GM13977 (cell line): ENCODE results near the gene IL17B.

Experiments used
- DNase-seq: peaks from one replicate; pipeline ENCODE4 v3.0.0; 2012; ENCODE audit warnings: low spot score
- in situ Hi-C: fragments of 300-500 bp; cut with MboI; formaldehyde crosslinking; loops from one replicate; pipeline ENCODE4 v1.12.0; 2022; ENCODE audit warnings: low sequenced_read_pairs, low pct_unique_long_range_greater_than_20kb, mixed read lengths, inconsistent platforms; ENCODE audit not compliant: unreplicated experiment
- TF ChIP-seq, protein P1 (sequence below): IDR thresholded peaks from 2 replicates; pipeline ENCODE4 v1.5.1; 2012; ENCODE audit warnings: mild to moderate bottlenecking, control low read depth; ENCODE audit not compliant: insufficient read depth; ENCODE audit errors: extremely low read depth, missing control alignments

The IL17B gene

DNA sequence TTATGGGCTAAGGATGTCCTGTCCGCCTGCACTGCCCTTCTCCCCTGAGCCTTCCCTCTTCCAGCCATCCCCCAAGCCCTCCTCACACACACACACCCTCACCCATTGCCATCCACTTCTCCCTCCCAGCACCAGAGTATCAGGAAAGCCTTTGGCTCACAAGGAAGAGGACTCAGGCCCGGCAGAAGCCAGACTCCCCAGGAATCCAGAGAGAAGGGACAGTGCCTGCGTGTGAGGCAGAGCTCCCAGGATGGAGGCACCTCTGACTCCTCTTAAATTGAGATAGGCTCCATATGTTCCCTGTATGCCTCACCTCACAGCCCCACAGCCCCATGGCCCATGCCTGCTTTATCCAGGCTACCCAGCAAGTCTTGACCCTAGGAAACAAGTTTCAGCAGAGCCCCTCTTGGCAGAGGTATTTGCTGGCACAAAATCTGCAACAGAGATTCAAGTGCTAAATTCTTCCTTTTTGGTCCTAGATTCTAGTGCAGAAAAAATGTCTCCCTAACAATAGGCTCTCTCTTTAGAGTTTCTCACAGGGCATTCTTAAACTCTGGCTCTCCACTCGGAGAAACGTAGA is 761 bp downstream of the IL17B start:
- TF ChIP-seq, protein P1, sequence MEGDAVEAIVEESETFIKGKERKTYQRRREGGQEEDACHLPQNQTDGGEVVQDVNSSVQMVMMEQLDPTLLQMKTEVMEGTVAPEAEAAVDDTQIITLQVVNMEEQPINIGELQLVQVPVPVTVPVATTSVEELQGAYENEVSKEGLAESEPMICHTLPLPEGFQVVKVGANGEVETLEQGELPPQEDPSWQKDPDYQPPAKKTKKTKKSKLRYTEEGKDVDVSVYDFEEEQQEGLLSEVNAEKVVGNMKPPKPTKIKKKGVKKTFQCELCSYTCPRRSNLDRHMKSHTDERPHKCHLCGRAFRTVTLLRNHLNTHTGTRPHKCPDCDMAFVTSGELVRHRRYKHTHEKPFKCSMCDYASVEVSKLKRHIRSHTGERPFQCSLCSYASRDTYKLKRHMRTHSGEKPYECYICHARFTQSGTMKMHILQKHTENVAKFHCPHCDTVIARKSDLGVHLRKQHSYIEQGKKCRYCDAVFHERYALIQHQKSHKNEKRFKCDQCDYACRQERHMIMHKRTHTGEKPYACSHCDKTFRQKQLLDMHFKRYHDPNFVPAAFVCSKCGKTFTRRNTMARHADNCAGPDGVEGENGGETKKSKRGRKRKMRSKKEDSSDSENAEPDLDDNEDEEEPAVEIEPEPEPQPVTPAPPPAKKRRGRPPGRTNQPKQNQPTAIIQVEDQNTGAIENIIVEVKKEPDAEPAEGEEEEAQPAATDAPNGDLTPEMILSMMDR: no peak
- DNase-seq: no peak
- in situ Hi-C loops: loop anchor here (10.0 kb wide), 1 partner anchor 186 kb away; no protein-coding TSS in a partner anchor

DNA sequence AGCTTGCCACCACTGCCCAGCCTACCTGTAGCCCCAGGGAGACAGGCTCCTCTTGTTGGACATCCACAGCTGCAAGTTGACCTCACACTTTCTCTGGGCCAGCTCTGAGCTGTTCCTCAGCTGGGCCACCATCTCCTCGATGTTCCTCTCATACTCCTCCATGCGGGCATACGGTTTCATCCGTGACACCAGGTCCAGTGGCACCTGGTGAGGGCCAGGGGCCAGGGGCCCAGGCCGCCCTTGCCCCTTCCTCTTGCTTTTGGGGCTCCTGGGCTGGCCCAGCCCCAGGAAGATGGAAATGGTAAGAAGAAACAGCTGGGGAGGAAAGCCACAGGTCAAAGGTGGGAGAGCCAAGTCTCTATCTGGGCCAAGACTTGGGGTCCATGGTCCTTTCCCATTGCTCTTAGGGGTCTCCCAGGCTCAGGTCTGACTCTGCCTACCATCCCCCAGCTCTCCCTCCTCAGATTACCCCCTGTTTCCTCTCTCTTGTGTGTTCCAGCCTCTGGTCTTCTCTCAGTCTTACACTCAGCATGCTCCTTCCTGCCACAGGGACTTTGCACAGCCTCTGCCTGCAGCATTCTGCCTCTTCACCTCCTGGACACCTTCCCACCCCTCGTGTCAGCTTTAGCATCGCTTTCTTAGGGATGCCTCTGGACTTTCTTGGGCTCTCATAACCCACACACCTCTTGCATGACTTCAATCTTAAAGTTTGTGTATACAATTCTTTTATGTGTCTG is 2.2 kb downstream of the IL17B start:
- TF ChIP-seq, protein P1: no peak
- in situ Hi-C loops: loop anchor here (10.0 kb wide), 1 partner anchor 188 kb away; no protein-coding TSS in a partner anchor
- DNase-seq: no peak

DNA sequence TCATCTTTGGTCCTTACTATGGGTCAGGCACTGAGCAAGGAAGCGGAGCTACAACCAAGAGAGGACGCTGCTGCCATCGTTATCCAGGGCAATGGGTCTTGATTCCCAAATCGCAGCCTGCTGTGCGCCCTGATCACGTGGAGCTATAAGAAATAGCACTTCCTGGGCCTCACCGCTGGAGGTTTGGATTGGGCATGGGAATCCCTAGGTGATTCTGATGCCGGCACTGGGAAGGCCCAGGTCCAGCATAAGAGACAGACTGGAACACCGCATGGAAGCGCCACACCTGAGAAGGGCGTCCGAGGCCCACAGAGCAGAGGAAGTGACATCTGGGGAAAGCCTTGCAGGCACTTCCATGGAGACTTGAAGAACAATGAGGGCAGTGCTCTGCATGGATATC is 3.0 kb downstream of the IL17B start:
- DNase-seq: no peak
- TF ChIP-seq, protein P1: no peak
- in situ Hi-C loops: loop anchor here (10.0 kb wide), 1 partner anchor 189 kb away; no protein-coding TSS in a partner anchor

DNA sequence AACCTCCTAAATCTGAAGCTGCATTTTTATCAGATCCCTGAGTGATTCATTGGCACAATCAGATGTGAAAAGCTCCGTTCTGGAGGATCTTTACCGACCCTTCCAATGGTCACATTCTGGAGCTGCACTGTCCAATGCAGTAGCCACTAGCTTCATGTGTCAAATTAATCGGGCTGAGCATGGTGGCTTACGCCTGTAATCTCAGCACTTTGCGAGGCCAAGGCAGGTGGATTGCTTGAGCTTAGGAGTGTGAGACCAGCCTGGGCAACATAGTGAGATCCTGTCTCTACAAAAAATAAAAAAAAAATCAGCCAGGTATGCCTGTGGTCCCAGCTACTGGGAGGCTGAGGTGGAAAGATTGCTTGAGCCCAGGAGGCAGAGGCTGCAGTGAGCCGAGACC is 3.7 kb downstream of the IL17B start:
- in situ Hi-C loops: loop anchor here (10.0 kb wide), 1 partner anchor 189 kb away; no protein-coding TSS in a partner anchor
- no peak for DNase-seq
- TF ChIP-seq, protein P1: no peak

DNA sequence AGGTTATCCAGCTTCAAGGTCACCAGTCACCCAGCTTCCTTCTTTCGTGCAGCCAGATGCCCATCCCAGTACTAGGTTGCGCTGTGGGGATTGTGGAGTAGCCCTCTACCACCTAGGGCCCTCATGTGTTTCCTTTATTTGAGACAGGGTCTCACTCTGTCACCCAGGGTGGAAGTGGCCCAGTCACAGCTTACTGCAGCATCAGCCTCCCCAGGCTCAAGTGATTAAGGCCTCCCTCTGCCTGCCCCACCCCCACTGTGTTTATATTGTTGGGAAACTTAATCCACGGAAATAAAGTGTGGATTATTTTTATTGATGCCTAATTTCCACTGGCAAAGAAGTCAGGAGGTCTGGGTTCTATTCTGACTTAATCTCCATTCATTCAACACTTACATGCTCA is 4.3 kb downstream of the IL17B start:
- in situ Hi-C loops: loop anchor here (10.0 kb wide), 1 partner anchor 190 kb away; no protein-coding TSS in a partner anchor
- DNase-seq: no peak
- TF ChIP-seq, protein P1: no peak

DNA sequence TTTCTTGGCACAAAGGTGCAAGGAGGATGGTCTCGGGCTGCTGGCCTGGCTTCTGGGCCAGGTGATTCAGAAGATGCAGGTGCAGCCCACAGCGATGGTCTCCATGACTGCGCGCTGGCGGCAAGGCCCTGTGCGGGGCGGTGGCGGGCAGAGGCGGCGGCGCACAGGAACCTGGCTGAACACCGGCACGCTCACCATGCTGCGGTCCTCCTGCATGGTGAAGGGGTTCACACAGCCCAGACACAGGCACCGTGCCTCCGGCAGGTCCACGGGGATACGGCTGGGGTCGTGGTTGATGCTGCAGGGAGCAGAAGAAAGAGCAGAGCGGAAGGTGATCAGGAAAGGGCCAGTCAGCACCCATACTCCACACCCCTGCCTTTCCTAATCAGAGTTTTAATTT is 4.8 kb downstream of the IL17B start:
- TF ChIP-seq, protein P1: no peak
- in situ Hi-C loops: loop anchor here (10.0 kb wide), 1 partner anchor 190 kb away; no protein-coding TSS in a partner anchor
- no peak for DNase-seq
